ENCODE results near the gene AUTS2. TPM values are rescaled to one million over a fixed set of nuclear protein-coding genes. Genes with fewer than 3 reads are reported as not detected.

Gene AUTS2
- polyA plus RNA-seq, 1 donor from 2014 or later: 97.3 TPM

- no peaks in the 10 kb centered on the region for H3K9me2 ChIP-seq (ENCODE audit: insufficient read depth, low read length)
- H3K27me3 ChIP-seq (ENCODE audit: insufficient read depth, low read depth, low read length): no peaks in the 10 kb centered on the region
- TF ChIP-seq TAF1 (IDR thresholded peaks at IDR 0.05; ENCODE audit: low read depth) (no peak), REST (IDR thresholded peaks at IDR 0.05; ENCODE audit: borderline replicate concordance) (no peak), SMC3 (conservative IDR thresholded peaks at IDR 0.05; ENCODE audit: poor library complexity) (no peak), MXI1 (conservative IDR thresholded peaks at IDR 0.05; ENCODE audit: poor library complexity, severe bottlenecking) (no peak), EZH2 (IDR thresholded peaks at IDR 0.05; ENCODE audit: borderline replicate concordance, insufficient read depth, low read length, poor library complexity, severe bottlenecking) (no peak), EP300 (conservative IDR thresholded peaks at IDR 0.05; ENCODE audit: poor library complexity, severe bottlenecking) (no peak), CTCF (IDR thresholded peaks at IDR 0.05; ENCODE audit: poor library complexity, severe bottlenecking) (no peak), POLR2AphosphoS5 (IDR thresholded peaks at IDR 0.05) (no peak)
- H3K4me2 ChIP-seq (ENCODE audit: low read length): peak overlapping the region; percentile 67
- H3F3A ChIP-seq (ENCODE audit: insufficient read depth, low read length, poor library complexity, severe bottlenecking): peaks cover 13% of the 10 kb centered on the region
- H4K20me1 ChIP-seq (ENCODE audit: insufficient read depth): no peaks in the 10 kb centered on the region
- no peak overlapping the region for H2AFZ ChIP-seq (ENCODE audit: low read depth, low read length)
- peaks cover 66% of the 10 kb centered on the region for H3K79me2 ChIP-seq (replicated peaks; ENCODE audit: insufficient read depth, low read length)
- H3K9me3 ChIP-seq (ENCODE audit: low read length): no peaks in the 10 kb centered on the region
- H3K9ac ChIP-seq (ENCODE audit: low read length): no peak overlapping the region
- H3K27ac ChIP-seq (ENCODE audit: low read length): no peak overlapping the region
- H3K36me3 ChIP-seq (ENCODE audit: insufficient read depth, low read length): no peaks in the 10 kb centered on the region
- peak overlapping the region; percentile 16 for H3K4me3 ChIP-seq (ENCODE audit: low read length)
These were observed 89.6 kb downstream of the AUTS2 start for GRCh38 chr7:69687739-69688433.

- Histone ChIP-seq H4K20me1 (ENCODE audit: insufficient read depth) (no peaks in the 10 kb centered on the region), H3K4me2 (ENCODE audit: low read length) (no peak overlapping the region), H3K79me2 (replicated peaks; ENCODE audit: insufficient read depth, low read length) (peaks cover 66% of the 10 kb centered on the region), H2AFZ (ENCODE audit: low read depth, low read length) (no peak overlapping the region), H3K27me3 (ENCODE audit: insufficient read depth, low read depth, low read length) (no peaks in the 10 kb centered on the region), H3K9me3 (ENCODE audit: low read length) (no peaks in the 10 kb centered on the region), H3F3A (ENCODE audit: insufficient read depth, low read length, poor library complexity, severe bottlenecking) (peaks cover 13% of the 10 kb centered on the region), H3K4me3 (ENCODE audit: low read length) (no peak overlapping the region), H3K36me3 (ENCODE audit: insufficient read depth, low read length) (no peaks in the 10 kb centered on the region), H3K9me2 (ENCODE audit: insufficient read depth, low read length) (no peaks in the 10 kb centered on the region), H3K9ac (ENCODE audit: low read length) (no peak overlapping the region), H3K27ac (ENCODE audit: low read length) (no peak overlapping the region)
- TF ChIP-seq EZH2 (IDR thresholded peaks at IDR 0.05; ENCODE audit: borderline replicate concordance, insufficient read depth, low read length, poor library complexity, severe bottlenecking) (no peak), TAF1 (IDR thresholded peaks at IDR 0.05; ENCODE audit: low read depth) (no peak), RAD21 (conservative IDR thresholded peaks at IDR 0.05) (no peak), MXI1 (conservative IDR thresholded peaks at IDR 0.05; ENCODE audit: poor library complexity, severe bottlenecking) (no peak), SMC3 (conservative IDR thresholded peaks at IDR 0.05; ENCODE audit: poor library complexity) (no peak), CTCF (IDR thresholded peaks at IDR 0.05; ENCODE audit: poor library complexity, severe bottlenecking) (no peak), POLR2AphosphoS5 (IDR thresholded peaks at IDR 0.05) (no peak)
These were observed 92.1 kb downstream of the AUTS2 start for GRCh38 chr7:69690329-69690728.
